K562 (cell line): Measurements from ENCODE around the gene SS18L1.

Experiments used
- BACH1 ChIP-seq: fragments of 200-800 bp; sonication (Bioruptor generic); IDR thresholded peaks from 2 replicates; pipeline ENCODE4 v1.6.1; 2016; ENCODE audit warnings: missing genetic modification characterization, missing compliant biosample characterization
- EP300 ChIP-seq: IDR thresholded peaks from 2 replicates; pipeline ENCODE4 v1.6.1; 2012; ENCODE audit warnings: low read length, improper control_type of control experiment
- FOXJ2 ChIP-seq: fragments of 200-800 bp; sonication (Bioruptor generic); IDR thresholded peaks from 2 replicates; pipeline ENCODE4 v1.6.1; 2016; ENCODE audit warnings: missing genetic modification characterization, missing compliant biosample characterization
- TCF3 ChIP-seq: sonication (generic); formaldehyde crosslinking; IDR thresholded peaks from 2 replicates; pipeline ENCODE4 v1.4.0; 2020; ENCODE audit warnings: mild to moderate bottlenecking, missing genetic modification reagents
- ZC3H8 ChIP-seq: fragments of 450-650 bp; IDR thresholded peaks from 2 replicates; pipeline ENCODE4 v1.6.1; 2017
- ZNF121 ChIP-seq: sonication (generic); formaldehyde crosslinking; conservative IDR thresholded peaks from 2 replicates; pipeline ENCODE4 v1.8.0; 2022; ENCODE audit warnings: missing genetic modification reagents
- TF ChIP-seq, protein P1 (sequence below): fragments of 250-450 bp; sonication (Bioruptor Pico); IDR thresholded peaks from 2 replicates; pipeline ENCODE4 v1.5.0; 2022; ENCODE audit warnings: mild to moderate bottlenecking
- TF ChIP-seq, protein P2 (sequence below): fragments of 450-650 bp; IDR thresholded peaks from 2 replicates; pipeline ENCODE4 v1.6.1; 2016; ENCODE audit warnings: mild to moderate bottlenecking, moderate library complexity
- TF ChIP-seq, protein P3 (sequence below), 3 experiments: IDR thresholded peaks in 2 of 3; conservative IDR thresholded peaks in 1 of 3; 2 replicates each; pipeline ENCODE4 v1.5.1; 2011 to 2012; ENCODE audit warnings: low read length in 3 of 3, mild to moderate bottlenecking in 3 of 3, control low read depth in 2 of 3, improper control_type of control experiment in 1 of 3, inconsistent platforms in 1 of 3, low read depth in 1 of 3, mixed read lengths in 1 of 3, moderate library complexity in 1 of 3; ENCODE audit not compliant: insufficient read depth in 2 of 3

DNA sequence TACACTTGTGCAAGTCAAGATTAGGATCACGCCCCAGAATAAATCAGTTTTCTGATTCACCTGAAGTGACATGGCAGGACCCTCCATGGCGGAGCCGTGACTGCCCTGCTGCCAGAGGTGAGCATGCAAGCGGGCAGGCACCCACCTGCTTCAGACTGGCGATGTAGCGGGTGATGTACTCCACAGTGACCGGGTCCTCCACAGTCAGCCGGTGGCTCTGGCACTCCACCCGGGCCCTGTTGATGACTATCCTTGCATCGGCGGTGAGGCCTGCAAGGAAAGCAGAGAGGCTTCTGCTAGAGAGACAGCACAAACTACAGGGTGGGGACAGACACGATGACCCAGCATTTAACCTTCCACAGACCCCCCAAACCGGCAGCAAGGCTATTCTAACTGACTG lies 3.9 kb upstream of the SS18L1 start:
- TF ChIP-seq, protein P1, sequence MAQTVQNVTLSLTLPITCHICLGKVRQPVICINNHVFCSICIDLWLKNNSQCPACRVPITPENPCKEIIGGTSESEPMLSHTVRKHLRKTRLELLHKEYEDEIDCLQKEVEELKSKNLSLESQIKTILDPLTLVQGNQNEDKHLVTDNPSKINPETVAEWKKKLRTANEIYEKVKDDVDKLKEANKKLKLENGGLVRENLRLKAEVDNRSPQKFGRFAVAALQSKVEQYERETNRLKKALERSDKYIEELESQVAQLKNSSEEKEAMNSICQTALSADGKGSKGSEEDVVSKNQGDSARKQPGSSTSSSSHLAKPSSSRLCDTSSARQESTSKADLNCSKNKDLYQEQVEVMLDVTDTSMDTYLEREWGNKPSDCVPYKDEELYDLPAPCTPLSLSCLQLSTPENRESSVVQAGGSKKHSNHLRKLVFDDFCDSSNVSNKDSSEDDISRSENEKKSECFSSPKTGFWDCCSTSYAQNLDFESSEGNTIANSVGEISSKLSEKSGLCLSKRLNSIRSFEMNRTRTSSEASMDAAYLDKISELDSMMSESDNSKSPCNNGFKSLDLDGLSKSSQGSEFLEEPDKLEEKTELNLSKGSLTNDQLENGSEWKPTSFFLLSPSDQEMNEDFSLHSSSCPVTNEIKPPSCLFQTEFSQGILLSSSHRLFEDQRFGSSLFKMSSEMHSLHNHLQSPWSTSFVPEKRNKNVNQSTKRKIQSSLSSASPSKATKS: no peak
- TF ChIP-seq TCF3 (CRISPR knock-in tag): no peak
- TF ChIP-seq ZC3H8: no peak
- TF ChIP-seq EP300: no peak
- no peak for TF ChIP-seq BACH1 (tag)
- no peak for TF ChIP-seq ZNF121 (CRISPR knock-in tag)
- TF ChIP-seq, protein P2, sequence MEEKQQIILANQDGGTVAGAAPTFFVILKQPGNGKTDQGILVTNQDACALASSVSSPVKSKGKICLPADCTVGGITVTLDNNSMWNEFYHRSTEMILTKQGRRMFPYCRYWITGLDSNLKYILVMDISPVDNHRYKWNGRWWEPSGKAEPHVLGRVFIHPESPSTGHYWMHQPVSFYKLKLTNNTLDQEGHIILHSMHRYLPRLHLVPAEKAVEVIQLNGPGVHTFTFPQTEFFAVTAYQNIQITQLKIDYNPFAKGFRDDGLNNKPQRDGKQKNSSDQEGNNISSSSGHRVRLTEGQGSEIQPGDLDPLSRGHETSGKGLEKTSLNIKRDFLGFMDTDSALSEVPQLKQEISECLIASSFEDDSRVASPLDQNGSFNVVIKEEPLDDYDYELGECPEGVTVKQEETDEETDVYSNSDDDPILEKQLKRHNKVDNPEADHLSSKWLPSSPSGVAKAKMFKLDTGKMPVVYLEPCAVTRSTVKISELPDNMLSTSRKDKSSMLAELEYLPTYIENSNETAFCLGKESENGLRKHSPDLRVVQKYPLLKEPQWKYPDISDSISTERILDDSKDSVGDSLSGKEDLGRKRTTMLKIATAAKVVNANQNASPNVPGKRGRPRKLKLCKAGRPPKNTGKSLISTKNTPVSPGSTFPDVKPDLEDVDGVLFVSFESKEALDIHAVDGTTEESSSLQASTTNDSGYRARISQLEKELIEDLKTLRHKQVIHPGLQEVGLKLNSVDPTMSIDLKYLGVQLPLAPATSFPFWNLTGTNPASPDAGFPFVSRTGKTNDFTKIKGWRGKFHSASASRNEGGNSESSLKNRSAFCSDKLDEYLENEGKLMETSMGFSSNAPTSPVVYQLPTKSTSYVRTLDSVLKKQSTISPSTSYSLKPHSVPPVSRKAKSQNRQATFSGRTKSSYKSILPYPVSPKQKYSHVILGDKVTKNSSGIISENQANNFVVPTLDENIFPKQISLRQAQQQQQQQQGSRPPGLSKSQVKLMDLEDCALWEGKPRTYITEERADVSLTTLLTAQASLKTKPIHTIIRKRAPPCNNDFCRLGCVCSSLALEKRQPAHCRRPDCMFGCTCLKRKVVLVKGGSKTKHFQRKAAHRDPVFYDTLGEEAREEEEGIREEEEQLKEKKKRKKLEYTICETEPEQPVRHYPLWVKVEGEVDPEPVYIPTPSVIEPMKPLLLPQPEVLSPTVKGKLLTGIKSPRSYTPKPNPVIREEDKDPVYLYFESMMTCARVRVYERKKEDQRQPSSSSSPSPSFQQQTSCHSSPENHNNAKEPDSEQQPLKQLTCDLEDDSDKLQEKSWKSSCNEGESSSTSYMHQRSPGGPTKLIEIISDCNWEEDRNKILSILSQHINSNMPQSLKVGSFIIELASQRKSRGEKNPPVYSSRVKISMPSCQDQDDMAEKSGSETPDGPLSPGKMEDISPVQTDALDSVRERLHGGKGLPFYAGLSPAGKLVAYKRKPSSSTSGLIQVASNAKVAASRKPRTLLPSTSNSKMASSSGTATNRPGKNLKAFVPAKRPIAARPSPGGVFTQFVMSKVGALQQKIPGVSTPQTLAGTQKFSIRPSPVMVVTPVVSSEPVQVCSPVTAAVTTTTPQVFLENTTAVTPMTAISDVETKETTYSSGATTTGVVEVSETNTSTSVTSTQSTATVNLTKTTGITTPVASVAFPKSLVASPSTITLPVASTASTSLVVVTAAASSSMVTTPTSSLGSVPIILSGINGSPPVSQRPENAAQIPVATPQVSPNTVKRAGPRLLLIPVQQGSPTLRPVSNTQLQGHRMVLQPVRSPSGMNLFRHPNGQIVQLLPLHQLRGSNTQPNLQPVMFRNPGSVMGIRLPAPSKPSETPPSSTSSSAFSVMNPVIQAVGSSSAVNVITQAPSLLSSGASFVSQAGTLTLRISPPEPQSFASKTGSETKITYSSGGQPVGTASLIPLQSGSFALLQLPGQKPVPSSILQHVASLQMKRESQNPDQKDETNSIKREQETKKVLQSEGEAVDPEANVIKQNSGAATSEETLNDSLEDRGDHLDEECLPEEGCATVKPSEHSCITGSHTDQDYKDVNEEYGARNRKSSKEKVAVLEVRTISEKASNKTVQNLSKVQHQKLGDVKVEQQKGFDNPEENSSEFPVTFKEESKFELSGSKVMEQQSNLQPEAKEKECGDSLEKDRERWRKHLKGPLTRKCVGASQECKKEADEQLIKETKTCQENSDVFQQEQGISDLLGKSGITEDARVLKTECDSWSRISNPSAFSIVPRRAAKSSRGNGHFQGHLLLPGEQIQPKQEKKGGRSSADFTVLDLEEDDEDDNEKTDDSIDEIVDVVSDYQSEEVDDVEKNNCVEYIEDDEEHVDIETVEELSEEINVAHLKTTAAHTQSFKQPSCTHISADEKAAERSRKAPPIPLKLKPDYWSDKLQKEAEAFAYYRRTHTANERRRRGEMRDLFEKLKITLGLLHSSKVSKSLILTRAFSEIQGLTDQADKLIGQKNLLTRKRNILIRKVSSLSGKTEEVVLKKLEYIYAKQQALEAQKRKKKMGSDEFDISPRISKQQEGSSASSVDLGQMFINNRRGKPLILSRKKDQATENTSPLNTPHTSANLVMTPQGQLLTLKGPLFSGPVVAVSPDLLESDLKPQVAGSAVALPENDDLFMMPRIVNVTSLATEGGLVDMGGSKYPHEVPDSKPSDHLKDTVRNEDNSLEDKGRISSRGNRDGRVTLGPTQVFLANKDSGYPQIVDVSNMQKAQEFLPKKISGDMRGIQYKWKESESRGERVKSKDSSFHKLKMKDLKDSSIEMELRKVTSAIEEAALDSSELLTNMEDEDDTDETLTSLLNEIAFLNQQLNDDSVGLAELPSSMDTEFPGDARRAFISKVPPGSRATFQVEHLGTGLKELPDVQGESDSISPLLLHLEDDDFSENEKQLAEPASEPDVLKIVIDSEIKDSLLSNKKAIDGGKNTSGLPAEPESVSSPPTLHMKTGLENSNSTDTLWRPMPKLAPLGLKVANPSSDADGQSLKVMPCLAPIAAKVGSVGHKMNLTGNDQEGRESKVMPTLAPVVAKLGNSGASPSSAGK: no peak
- TF ChIP-seq, protein P3, sequence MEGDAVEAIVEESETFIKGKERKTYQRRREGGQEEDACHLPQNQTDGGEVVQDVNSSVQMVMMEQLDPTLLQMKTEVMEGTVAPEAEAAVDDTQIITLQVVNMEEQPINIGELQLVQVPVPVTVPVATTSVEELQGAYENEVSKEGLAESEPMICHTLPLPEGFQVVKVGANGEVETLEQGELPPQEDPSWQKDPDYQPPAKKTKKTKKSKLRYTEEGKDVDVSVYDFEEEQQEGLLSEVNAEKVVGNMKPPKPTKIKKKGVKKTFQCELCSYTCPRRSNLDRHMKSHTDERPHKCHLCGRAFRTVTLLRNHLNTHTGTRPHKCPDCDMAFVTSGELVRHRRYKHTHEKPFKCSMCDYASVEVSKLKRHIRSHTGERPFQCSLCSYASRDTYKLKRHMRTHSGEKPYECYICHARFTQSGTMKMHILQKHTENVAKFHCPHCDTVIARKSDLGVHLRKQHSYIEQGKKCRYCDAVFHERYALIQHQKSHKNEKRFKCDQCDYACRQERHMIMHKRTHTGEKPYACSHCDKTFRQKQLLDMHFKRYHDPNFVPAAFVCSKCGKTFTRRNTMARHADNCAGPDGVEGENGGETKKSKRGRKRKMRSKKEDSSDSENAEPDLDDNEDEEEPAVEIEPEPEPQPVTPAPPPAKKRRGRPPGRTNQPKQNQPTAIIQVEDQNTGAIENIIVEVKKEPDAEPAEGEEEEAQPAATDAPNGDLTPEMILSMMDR (IDR thresholded peaks at IDR 0.05 in 2 of 3, conservative IDR thresholded peaks at IDR 0.05 in 1 of 3; ENCODE audit: insufficient read depth in 2 of 3, low read depth in 1 of 3, low read length in 3 of 3): no peak
- TF ChIP-seq FOXJ2 (tag): no peak
